K562 (cell line): ENCODE results near the gene IFNK. TPM values are rescaled to one million over a fixed set of nuclear protein-coding genes. Genes with fewer than 3 reads are reported as not detected.
A peak's percentile ranks its signal among the peaks of the same experiment; 100 is the strongest.

Experiments
- ATAC-seq: fragments of 200-7000 bp; cut with Tn5 transposase; 3 replicates; pipeline ENCODE4 v1.9.1; 2020; ENCODE audit warnings: moderate library complexity
- BruUV-seq: library from RNA; stranded (reverse); fragments of 400-500 nt; replicated peaks from 2 replicates; lab custom pipeline; 2021; lab: Mats Ljungman, UMichigan
- CTCF ChIA-PET: fragments of 300-600 bp; formaldehyde crosslinking; extraction: SDS; loops from one replicate; lab custom pipeline; 2021; ENCODE audit warnings: low intra/inter-chr PET ratio; lab: Yijun Ruan, JAX
- POLR2A ChIA-PET: fragments of 300-600, 350-650 bp; sonication (Branson Sonifier 250); formaldehyde crosslinking; extraction: SDS; loops from one replicate; lab custom pipeline; 2021; ENCODE audit warnings: antibody characterized with exemption, inconsistent platforms; lab: Yijun Ruan, JAX
- DNase-seq, 4 experiments: peaks; one replicate each; pipeline versions ENCODE4 v3.0.0 to v3.0.0-alpha.2; 2011 to 2018; ENCODE audit warnings: low spot score in 3 of 4, mixed read lengths in 3 of 4; ENCODE audit errors: extremely low read depth in 1 of 4
- FAIRE-seq: peaks from 2 replicates; lab custom pipeline; 2011; peaks lifted over from hg19 to GRCh38; lab: Jason Lieb, UNC
- H2AFZ ChIP-seq: 2 replicates; pipeline ENCODE4 v1.6.0; 2011; ENCODE audit warnings: low read depth, low read length, control low read depth, inconsistent platforms
- H3K27ac ChIP-seq: fragments of 200-600 bp; 3 replicates; pipeline ENCODE4 v1.8.0; 2011; ENCODE audit warnings: low read depth, mild to moderate bottlenecking, control low read depth, inconsistent platforms, low read length, moderate library complexity, mixed read lengths; ENCODE audit errors: extremely low read depth
- H3K27me3 ChIP-seq, 2 experiments: fragments of 300-600 bp in 1 of 2; 2 replicates in 1 of 2; 3 replicates in 1 of 2; pipeline versions ENCODE4 v1.6.0 to v1.8.0; 2011; ENCODE audit warnings: inconsistent platforms in 2 of 2, low read length in 2 of 2, mild to moderate bottlenecking in 1 of 2, mixed read lengths in 1 of 2, moderate library complexity in 1 of 2; ENCODE audit not compliant: control insufficient read depth in 2 of 2, insufficient read depth in 2 of 2
- H3K36me3 ChIP-seq: fragments of 300-600 bp; 3 replicates; pipeline ENCODE4 v1.8.0; 2011; ENCODE audit warnings: mild to moderate bottlenecking, low read length, inconsistent platforms; ENCODE audit not compliant: control insufficient read depth, insufficient read depth
- H3K4me1 ChIP-seq, 2 experiments: fragments of 200-600 bp in 1 of 2; replicated peaks in 1 of 2; 2 replicates in 1 of 2; 3 replicates in 1 of 2; pipeline versions ENCODE4 v1.5.1 to v1.8.0; 2011; ENCODE audit warnings: inconsistent platforms in 2 of 2, low read length in 2 of 2, mild to moderate bottlenecking in 1 of 2, mixed read lengths in 1 of 2, moderate library complexity in 1 of 2; ENCODE audit not compliant: control insufficient read depth in 2 of 2, insufficient read depth in 2 of 2
- H3K4me2 ChIP-seq: 2 replicates; pipeline ENCODE4 v1.6.1; 2011; ENCODE audit warnings: low read length, control low read depth, inconsistent platforms, mixed read lengths; ENCODE audit not compliant: insufficient read depth
- H3K4me3 ChIP-seq: fragments of 200-600 bp; sonication (generic), shearing (Covaris generic); 2 replicates; pipeline ENCODE4 v1.5.1; 2016; ENCODE audit warnings: control low read depth, inconsistent platforms
- H3K79me2 ChIP-seq: fragments of 200-600 bp; 3 replicates; pipeline ENCODE4 v1.8.0; 2011; ENCODE audit warnings: low read length, inconsistent platforms; ENCODE audit not compliant: control insufficient read depth, insufficient read depth
- H3K9ac ChIP-seq, 2 experiments: 2 replicates each; pipeline versions ENCODE4 v1.6.0 to v1.6.1; 2011; ENCODE audit warnings: low read depth in 2 of 2, low read length in 2 of 2, control low read depth in 1 of 2, inconsistent platforms in 1 of 2, mild to moderate bottlenecking in 1 of 2, mixed read lengths in 1 of 2; ENCODE audit not compliant: insufficient read depth in 1 of 2
- H3K9me1 ChIP-seq: one replicate; pipeline ENCODE4 v1.6.0; 2011; ENCODE audit warnings: inconsistent platforms, mild to moderate bottlenecking, low read length, moderate library complexity; ENCODE audit not compliant: control insufficient read depth, insufficient read depth
- H3K9me3 ChIP-seq: replicated peaks from 2 replicates; pipeline ENCODE4 v1.5.1; 2011; ENCODE audit warnings: low read depth, low read length, inconsistent platforms; ENCODE audit not compliant: control insufficient read depth, insufficient read depth
- H4K20me1 ChIP-seq: replicated peaks from 2 replicates; pipeline ENCODE4 v1.6.1; 2011; ENCODE audit warnings: low read length, inconsistent platforms, mixed read lengths; ENCODE audit not compliant: control insufficient read depth, insufficient read depth
- ARNT ChIP-seq, 2 experiments: fragments of 450-650 bp; IDR thresholded peaks; 2 replicates each; pipeline ENCODE4 v1.6.1; 2016; ENCODE audit warnings: mild to moderate bottlenecking in 1 of 2
- ATF7 ChIP-seq: fragments of 450-650 bp; IDR thresholded peaks from 2 replicates; pipeline ENCODE4 v1.7.1; 2014; ENCODE audit warnings: mild to moderate bottlenecking, moderate library complexity
- CCAR2 ChIP-seq: fragments of 200-400 bp; formaldehyde crosslinking; IDR thresholded peaks from 2 replicates; pipeline ENCODE4 v1.6.1; 2017; ENCODE audit warnings: mild to moderate bottlenecking, low read depth, low read length
- ELF1 ChIP-seq: fragments of 200-800 bp; sonication (Bioruptor generic); IDR thresholded peaks from 2 replicates; pipeline ENCODE4 v1.6.1; 2016; ENCODE audit warnings: missing genetic modification characterization, missing compliant biosample characterization
- EP300 ChIP-seq: IDR thresholded peaks from 2 replicates; pipeline ENCODE4 v1.6.1; 2012; ENCODE audit warnings: low read length, improper control_type of control experiment
- POLR2AphosphoS2 ChIP-seq: IDR thresholded peaks from 2 replicates; pipeline ENCODE4 v1.6.1; 2012; ENCODE audit warnings: low read length, improper control_type of control experiment
- RBM25 ChIP-seq: fragments of 200-400 bp; formaldehyde crosslinking; IDR thresholded peaks from 2 replicates; pipeline ENCODE4 v1.6.1; 2018; ENCODE audit warnings: low read length, low read depth, moderate library complexity; ENCODE audit not compliant: severe bottlenecking
- RNF2 ChIP-seq: sonication (generic); IDR thresholded peaks from 2 replicates; pipeline ENCODE4 v1.6.1; 2016
- SETDB1 ChIP-seq: IDR thresholded peaks from one replicate; pipeline ENCODE4 v1.6.1; 2012; ENCODE audit warnings: low read length, control low read depth, inconsistent platforms
- SMAD4 ChIP-seq: fragments of 250-450 bp; sonication (Bioruptor Pico); conservative IDR thresholded peaks from 2 replicates; pipeline ENCODE4 v1.8.0; 2021; ENCODE audit warnings: inconsistent platforms, mild to moderate bottlenecking, moderate library complexity
- ZFP36 ChIP-seq: fragments of 150-350 bp; IDR thresholded peaks from 2 replicates; pipeline ENCODE4 v1.6.1; 2018; ENCODE audit warnings: low read length, low read depth; ENCODE audit not compliant: partially characterized antibody
- ZNF217 ChIP-seq: sonication (generic); formaldehyde crosslinking; IDR thresholded peaks from 2 replicates; pipeline ENCODE4 v1.8.0; 2022; ENCODE audit warnings: mild to moderate bottlenecking, missing genetic modification reagents
- ZNF444 ChIP-seq: fragments of 250-450 bp; sonication (Bioruptor Pico); IDR thresholded peaks from 2 replicates; pipeline ENCODE4 v1.4.0; 2020; ENCODE audit warnings: mild to moderate bottlenecking, moderate library complexity
- ZNF445 ChIP-seq: fragments of 250-450 bp; sonication (Bioruptor Pico); IDR thresholded peaks from 2 replicates; pipeline ENCODE4 v1.4.0; 2020; ENCODE audit warnings: low read depth, mild to moderate bottlenecking, moderate library complexity
- WGBS: fragments of 100-300 bp; shearing (Covaris generic); methylation state at CpG from one replicate; pipeline ENCODE4 v1.1.6; 2016; ENCODE audit warnings: low coverage, mixed read lengths; ENCODE audit not compliant: insufficient coverage; ENCODE audit errors: missing lambda C conversion rate; 5-methylcytosine and 5-hydroxymethylcytosine counted together
- in situ Hi-C: fragments of 300-500 bp; cut with MboI; formaldehyde crosslinking; loops from 4 replicates; pipeline ENCODE4 v1.15.0; 2018; ENCODE audit warnings: inconsistent platforms, mixed read lengths
- intact Hi-C: fragments of 100-400 bp; cut with micrococcal nuclease; formaldehyde crosslinking; loops from 2 replicates; pipeline ENCODE4 v1.14.2; 2022
- polyA plus RNA-seq, 8 experiments: library from polyadenylated mRNA; depleted of rRNA in 4 of 8; stranded (reverse) in 5 of 8; unstranded in 3 of 8; fragments of >200 nt; fragmentation: Nextera tagmentation in 2 of 8; fragmentation: Illumina TruSeq in 1 of 8; extraction: Ambion mirVana in 2 of 8; extraction: Trizol in 1 of 8; gene quantifications; 2 replicates each; pipeline versions ENCODE4 v1.2.1 to v1.2.3, GENCODE V29; 2011 to 2014; ENCODE audit warnings: inconsistent platforms in 1 of 8, missing spikeins in 1 of 8
- total RNA-seq, 7 experiments: library from RNA; depleted of rRNA in 6 of 7; stranded (reverse); fragments of >200 nt in 6 of 7; fragmentation: Illumina TruSeq in 2 of 7; extraction: Trizol in 2 of 7; gene quantifications; 2 replicates each; pipeline versions ENCODE4 v1.2.1 to v1.2.3, GENCODE V29; 2011 to 2021; ENCODE audit warnings: low replicate concordance in 1 of 7
- TF ChIP-seq, protein P1 (sequence below): sonication (generic); formaldehyde crosslinking; IDR thresholded peaks from 2 replicates; pipeline ENCODE4 v1.8.1; 2022; ENCODE audit warnings: missing genetic modification reagents
- TF ChIP-seq, protein P2 (sequence below), 2 experiments: fragments of 150-350 bp in 1 of 2; IDR thresholded peaks; 2 replicates each; pipeline ENCODE4 v1.6.1; 2012 to 2016; ENCODE audit warnings: low read depth in 2 of 2, low read length in 2 of 2, mild to moderate bottlenecking in 1 of 2, moderate library complexity in 1 of 2
- TF ChIP-seq, protein P3 (sequence below): sonication (generic); formaldehyde crosslinking; IDR thresholded peaks from 2 replicates; pipeline ENCODE4 v1.9.0; 2022; ENCODE audit warnings: mild to moderate bottlenecking, missing genetic modification reagents
- TF ChIP-seq, protein P4 (sequence below): fragments of 250-450 bp; sonication (Bioruptor Pico); IDR thresholded peaks from 2 replicates; pipeline ENCODE4 v1.5.0; 2021

Gene IFNK
- total and polyA plus RNA-seq, 9 of the 15 experiments (the other 6 are each of a cell fraction or from before 2014, with no cell fraction given), result 0.11 TPM; not detected in 8

DNA sequence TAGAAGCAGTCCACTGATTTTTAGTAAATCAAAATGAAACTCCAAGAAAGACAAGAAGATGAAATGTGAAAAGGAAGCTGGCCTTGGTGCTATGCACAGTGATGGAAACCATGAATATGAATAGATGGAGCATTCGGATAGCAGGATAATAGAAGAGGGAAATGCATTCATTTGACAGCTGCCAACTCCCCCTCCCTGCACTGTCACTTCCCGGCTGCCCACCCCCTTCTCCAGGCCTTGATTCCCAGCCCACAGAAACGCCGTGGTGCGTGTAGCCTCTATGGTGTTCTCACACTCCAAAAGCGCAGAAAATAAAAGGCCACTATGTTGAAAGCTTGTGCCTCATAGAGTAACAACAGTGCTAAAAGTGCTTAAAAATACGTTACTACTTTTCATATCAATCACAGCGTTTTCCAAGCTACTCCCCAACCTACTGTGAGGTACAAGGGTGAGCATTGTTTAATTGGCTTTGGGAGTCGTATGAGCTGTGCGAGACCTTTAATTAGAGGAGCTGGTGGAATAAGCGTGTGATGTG, 26.1 kb upstream of the IFNK start:
- Histone ChIP-seq H3K27me3 (no peaks in the 10 kb centered on the region), H2AFZ (no peak overlapping the region), H3K9me1 (no peaks in the 10 kb centered on the region), H3K9ac (0 out of 4 replicates have a peak overlapping the region, but pooled peaks of 1 of the 2 experiments have one; percentile 20), H3K79me2 (peaks cover 48% of the 10 kb centered on the region), H3K36me3 (no peaks in the 10 kb centered on the region), H3K4me3 (no peak overlapping the region), H3K9me3 (no peaks in the 10 kb centered on the region), H3K4me1 (peaks cover 0 to 13% of the 10 kb centered on the region in 2 experiments; a peak in 3 of 5 replicates), H3K4me2 (peak overlapping the region; percentile 55), H4K20me1 (no peaks in the 10 kb centered on the region), H3K27ac (peak overlapping the region; percentile 68; the same call in 2 of the 3 replicates)
- ATAC-seq (peak; percentile 39), DNase-seq (no peak), FAIRE-seq (no peak)
- in situ Hi-C loops, result no loop called here
- BruUV-seq, result no TSS peak
- WGBS, result 40% methylated on average over 1 of the region's 11 CpGs
- ChIA-PET POLR2A (interaction anchor here (0.6 to 1.5 kb wide), 2 partner anchors 14 to 22 kb away, joined by 3 read pairs; no protein-coding TSS in a partner anchor), CTCF (no interaction called here)
- intact Hi-C loops, result no loop called here
- TF ChIP-seq, protein P1, sequence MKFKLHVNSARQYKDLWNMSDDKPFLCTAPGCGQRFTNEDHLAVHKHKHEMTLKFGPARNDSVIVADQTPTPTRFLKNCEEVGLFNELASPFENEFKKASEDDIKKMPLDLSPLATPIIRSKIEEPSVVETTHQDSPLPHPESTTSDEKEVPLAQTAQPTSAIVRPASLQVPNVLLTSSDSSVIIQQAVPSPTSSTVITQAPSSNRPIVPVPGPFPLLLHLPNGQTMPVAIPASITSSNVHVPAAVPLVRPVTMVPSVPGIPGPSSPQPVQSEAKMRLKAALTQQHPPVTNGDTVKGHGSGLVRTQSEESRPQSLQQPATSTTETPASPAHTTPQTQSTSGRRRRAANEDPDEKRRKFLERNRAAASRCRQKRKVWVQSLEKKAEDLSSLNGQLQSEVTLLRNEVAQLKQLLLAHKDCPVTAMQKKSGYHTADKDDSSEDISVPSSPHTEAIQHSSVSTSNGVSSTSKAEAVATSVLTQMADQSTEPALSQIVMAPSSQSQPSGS (CRISPR knock-in tag), result no peak
- TF ChIP-seq ZNF445 (CRISPR knock-in tag) (no peak), ZFP36 (no peak), SMAD4 (no peak), POLR2AphosphoS2 (no peak), EP300 (no peak), ZNF217 (CRISPR knock-in tag) (no peak), SETDB1 (no peak), ATF7 (no peak), ARNT (IDR thresholded peaks at IDR 0.05) (no peak), RNF2 (no peak), ZNF444 (no peak), RBM25 (no peak), CCAR2 (no peak), ELF1 (tag) (no peak)
- TF ChIP-seq, protein P2, sequence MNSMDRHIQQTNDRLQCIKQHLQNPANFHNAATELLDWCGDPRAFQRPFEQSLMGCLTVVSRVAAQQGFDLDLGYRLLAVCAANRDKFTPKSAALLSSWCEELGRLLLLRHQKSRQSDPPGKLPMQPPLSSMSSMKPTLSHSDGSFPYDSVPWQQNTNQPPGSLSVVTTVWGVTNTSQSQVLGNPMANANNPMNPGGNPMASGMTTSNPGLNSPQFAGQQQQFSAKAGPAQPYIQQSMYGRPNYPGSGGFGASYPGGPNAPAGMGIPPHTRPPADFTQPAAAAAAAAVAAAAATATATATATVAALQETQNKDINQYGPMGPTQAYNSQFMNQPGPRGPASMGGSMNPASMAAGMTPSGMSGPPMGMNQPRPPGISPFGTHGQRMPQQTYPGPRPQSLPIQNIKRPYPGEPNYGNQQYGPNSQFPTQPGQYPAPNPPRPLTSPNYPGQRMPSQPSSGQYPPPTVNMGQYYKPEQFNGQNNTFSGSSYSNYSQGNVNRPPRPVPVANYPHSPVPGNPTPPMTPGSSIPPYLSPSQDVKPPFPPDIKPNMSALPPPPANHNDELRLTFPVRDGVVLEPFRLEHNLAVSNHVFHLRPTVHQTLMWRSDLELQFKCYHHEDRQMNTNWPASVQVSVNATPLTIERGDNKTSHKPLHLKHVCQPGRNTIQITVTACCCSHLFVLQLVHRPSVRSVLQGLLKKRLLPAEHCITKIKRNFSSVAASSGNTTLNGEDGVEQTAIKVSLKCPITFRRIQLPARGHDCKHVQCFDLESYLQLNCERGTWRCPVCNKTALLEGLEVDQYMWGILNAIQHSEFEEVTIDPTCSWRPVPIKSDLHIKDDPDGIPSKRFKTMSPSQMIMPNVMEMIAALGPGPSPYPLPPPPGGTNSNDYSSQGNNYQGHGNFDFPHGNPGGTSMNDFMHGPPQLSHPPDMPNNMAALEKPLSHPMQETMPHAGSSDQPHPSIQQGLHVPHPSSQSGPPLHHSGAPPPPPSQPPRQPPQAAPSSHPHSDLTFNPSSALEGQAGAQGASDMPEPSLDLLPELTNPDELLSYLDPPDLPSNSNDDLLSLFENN (IDR thresholded peaks at IDR 0.05; ENCODE audit: low read depth in 2 of 2, low read length in 2 of 2), result no peak
- TF ChIP-seq, protein P3, sequence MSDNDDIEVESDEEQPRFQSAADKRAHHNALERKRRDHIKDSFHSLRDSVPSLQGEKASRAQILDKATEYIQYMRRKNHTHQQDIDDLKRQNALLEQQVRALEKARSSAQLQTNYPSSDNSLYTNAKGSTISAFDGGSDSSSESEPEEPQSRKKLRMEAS (CRISPR knock-in tag), result no peak
- TF ChIP-seq, protein P4, sequence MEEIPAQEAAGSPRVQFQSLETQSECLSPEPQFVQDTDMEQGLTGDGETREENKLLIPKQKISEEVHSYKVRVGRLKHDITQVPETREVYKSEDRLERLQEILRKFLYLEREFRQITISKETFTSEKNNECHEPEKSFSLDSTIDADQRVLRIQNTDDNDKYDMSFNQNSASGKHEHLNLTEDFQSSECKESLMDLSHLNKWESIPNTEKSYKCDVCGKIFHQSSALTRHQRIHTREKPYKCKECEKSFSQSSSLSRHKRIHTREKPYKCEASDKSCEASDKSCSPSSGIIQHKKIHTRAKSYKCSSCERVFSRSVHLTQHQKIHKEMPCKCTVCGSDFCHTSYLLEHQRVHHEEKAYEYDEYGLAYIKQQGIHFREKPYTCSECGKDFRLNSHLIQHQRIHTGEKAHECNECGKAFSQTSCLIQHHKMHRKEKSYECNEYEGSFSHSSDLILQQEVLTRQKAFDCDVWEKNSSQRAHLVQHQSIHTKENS, result no peak
